SW480 (cell line): ENCODE data around the gene P2RX5.

Experiments used
- DNase-seq: peaks from one replicate; pipeline ENCODE4 v3.0.0-alpha.2; 2016; ENCODE audit warnings: low spot score

Gene P2RX5

GRCh38 chr17:3656755-3657587 lies 39.0 kb downstream of the P2RX5 start:
- no peak for DNase-seq

DNA sequence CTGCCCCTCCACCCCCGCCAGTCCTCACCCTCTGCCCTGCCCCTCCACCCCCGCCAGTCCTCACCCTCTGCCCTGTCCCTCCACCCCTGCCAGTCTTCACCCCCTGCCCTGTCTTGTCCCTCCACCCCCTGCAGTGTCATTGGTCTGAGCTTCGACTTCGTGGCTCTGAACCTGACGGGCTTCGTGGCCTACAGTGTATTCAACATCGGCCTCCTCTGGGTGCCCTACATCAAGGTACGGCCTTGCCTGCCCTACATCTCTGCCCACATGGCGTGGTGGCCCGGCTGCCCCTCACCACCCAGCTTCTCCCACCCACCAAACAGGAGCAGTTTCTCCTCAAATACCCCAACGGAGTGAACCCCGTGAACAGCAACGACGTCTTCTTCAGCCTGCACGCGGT lies 39.6 kb downstream of the P2RX5 start:
- no peak for DNase-seq

GRCh38 chr17:3655766-3656165 lies 40.2 kb downstream of the P2RX5 start:
- no peak for DNase-seq

GRCh38 chr17:3647769-3648555 lies 48.0 kb downstream of the P2RX5 start:
- DNase-seq: peak; percentile 39

- no peak for DNase-seq
Observed at GRCh38 chr17:3647251-3647650, 48.7 kb downstream of the P2RX5 start.

DNA sequence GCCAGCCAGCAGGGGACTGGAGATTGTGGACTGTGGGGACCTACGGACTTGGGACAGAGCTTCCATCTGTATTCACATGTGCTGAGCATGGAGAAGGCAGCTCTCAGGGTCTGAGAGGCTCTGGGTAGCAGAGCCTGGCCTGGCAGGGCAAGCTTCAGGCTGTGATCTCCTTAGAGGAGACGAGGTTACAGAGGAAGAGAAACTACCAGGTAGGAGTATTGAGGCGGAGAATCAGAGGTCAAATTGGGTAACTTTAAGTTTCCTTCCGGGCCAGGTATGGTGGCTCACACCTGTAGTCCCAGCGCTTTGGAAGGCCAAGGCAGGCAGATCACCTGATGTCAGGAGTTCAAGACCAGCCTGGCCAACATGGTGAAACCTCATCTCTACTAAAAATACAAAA lies 50.6 kb downstream of the P2RX5 start:
- no peak for DNase-seq

GRCh38 chr17:3643889-3644349 lies 52.0 kb downstream of the P2RX5 start:
- no peak for DNase-seq

DNA sequence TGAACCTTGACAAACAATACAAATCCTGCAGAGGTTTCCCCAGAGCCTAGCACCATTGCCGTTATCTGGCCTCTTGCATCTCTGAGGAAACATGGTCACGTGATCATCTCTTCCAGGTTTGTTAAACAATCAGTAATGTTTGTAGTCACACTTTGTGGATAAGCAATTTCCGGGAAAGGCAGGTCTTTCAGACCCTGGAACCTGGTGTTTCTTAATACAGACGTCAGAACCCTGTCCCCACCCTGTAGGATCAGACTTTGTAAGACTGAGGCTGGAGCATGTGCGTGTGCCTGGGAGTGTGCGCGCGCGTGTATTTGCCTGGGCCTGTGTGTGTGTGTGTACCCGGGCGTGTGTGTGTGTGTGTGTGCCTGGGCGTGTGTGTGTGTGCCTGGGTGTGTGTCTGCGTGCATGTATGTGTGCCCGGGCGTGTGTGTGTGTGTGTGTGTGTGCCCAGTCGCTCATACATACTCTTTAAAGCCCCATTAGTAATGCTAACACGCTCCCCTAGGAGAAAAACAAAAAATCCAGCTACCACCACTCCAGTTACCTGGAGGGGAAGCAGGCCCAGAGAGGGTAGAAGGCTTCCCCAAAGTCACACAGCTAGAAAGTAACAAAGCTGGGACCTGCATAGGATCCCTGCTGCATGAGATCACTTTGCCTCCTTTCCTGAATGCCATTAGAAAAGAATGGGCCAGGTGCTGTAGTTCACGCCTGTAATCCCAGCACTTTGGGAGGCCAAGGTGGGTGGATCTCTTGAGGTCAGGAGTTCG lies 54.1 kb downstream of the P2RX5 start:
- no peak for DNase-seq

DNA sequence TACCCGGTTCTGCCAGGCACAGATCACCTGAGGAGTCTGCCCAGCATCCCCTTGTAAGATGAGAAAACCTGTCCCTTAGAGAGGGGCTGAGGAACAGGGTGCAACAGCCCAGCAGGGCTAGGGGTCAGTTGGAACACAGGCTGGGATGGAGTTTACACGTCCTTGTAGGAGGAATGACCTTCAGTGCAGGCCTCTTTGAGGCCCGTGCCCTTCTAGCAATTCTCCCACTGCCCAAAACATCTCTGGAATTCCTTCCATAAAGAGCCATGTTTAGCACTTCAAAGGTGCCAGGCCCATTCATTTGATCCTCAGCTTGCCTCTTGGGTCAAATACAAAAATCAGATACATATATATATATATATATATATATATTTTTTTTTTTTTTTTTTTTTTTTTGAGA lies 54.9 kb downstream of the P2RX5 start:
- DNase-seq: no peak

DNA sequence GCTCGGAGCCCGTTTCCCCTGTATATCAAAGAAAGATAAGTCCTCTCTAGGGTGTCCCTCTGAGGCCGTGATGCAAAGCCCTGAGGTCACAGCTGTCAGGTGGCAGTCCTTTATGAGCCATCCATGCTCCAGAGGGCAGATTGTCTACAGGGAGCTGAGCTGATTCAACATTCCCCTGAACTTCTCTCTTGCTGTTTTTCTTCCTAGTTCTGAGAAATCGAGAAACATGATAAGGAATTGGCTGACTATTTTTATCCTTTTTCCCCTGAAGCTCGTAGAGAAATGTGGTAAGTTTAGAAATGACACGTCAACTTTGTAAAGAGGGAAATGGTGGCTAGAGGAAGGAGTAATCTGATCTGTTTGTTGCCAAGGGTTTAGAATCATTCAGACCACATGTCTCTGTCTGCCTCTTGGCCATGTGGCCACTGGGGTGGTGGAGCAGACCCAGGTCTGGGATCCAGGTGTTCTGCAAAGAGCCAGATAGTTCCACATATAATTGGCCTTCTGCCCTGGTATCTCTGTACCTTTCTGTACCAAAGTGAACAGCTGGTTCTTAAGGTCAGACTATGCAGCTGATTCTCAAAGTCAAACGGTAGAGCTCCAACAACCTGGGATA lies 55.9 kb downstream of the P2RX5 start:
- no peak for DNase-seq

DNA sequence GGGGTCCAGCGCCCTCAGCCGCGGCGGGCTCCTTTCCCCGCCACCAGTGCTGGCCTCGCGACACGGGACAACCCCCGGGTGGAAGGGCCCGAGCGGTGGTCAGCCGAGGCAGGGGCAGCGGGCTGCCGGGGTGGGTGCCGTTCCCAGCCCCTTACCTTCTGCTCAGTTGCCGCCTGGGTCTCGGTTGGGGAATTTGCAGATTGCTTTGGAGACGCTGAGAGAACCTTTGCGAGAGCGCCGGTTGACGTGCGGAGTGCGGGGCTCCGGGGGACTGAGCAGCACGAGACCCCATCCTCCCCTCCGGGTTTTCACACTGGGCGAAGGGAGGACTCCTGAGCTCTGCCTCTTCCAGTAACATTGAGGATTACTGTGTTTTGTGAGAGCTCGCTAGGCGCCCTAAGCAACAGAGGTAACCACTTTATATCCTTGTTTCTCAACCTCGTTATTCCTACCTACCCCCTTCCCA lies 59.0 kb downstream of the P2RX5 start:
- no peak for DNase-seq

GRCh38 chr17:3636154-3636907 lies 59.6 kb downstream of the P2RX5 start, which contains the start of the genes CTNS and SHPK:
Gene CTNS, plus strand, starts transcription at chr17:3636760. Its CDS starts 3,447 bp downstream, at chr17:3640207.
Gene SHPK, minus strand, starts transcription at chr17:3636250. Its CDS starts 31 bp downstream, at chr17:3636219.
- DNase-seq: peak; percentile 97

GRCh38 chr17:3635474-3636153 lies 60.3 kb downstream of the P2RX5 start:
- DNase-seq: no peak

DNA sequence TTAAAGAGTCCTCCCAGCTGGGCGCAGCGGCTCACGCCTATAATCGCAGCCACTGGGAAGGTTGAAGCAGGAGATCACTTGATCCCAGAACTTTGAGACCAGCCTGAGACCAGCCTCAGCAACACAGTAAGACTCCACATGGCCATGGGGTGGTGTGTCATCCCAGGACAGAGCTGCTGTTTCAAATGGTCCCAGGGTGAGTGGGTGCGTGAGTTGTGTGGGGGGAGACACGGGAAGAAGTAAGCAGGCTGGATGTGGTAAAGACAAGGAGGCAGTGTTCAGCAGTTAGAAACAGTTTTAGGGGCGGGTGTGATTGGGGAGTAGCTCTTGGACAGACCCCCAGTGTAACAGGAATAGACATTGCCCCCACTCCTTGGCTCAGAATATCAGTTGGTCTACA lies 63.7 kb downstream of the P2RX5 start:
- DNase-seq: no peak

- DNase-seq: no peak
Observed at GRCh38 chr17:3630781-3631180, 65.2 kb downstream of the P2RX5 start.

DNA sequence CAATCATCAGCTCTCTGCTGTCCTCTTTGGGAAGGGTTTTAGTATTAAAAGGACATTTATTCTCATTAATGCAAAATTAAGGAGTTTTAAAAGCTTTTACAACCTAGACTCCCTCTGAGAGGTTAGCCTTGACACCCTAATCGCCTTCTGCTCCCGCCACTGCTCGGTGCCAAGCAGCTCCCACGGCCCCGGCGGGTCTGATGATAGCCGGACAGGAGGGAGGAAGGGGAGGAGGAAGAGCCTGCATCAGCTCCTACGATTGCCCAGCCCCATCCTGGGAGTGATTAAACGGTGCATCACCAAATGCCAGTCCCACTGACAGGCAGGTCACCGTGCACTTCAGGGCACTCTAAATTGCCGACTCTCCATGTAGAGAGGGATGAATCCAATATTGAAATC lies 68.2 kb downstream of the P2RX5 start:
- no peak for DNase-seq

- DNase-seq: no peak
Observed at GRCh38 chr17:3626831-3627768, 68.9 kb downstream of the P2RX5 start.
